Suppressor macrophage treated with lipopolysaccharide for 4 hours (primary cell): ENCODE results near the gene ZNF678.
"Not testable (repeated sequence)": the region's sequence is repeated elsewhere in the genome, so short reads cannot be mapped to it uniquely, and the experiment has no call there.

Experiments used
- DNase-seq: peaks from one replicate; pipeline ENCODE4 v3.0.0-alpha.2; 2020

Gene ZNF678

GRCh38 chr1:227556288-227556687, 7.1 kb upstream of the ZNF678 start:
- DNase-seq = no peak

GRCh38 chr1:227557962-227558725, 5.2 kb upstream of the ZNF678 start:
- no peak for DNase-seq

DNA sequence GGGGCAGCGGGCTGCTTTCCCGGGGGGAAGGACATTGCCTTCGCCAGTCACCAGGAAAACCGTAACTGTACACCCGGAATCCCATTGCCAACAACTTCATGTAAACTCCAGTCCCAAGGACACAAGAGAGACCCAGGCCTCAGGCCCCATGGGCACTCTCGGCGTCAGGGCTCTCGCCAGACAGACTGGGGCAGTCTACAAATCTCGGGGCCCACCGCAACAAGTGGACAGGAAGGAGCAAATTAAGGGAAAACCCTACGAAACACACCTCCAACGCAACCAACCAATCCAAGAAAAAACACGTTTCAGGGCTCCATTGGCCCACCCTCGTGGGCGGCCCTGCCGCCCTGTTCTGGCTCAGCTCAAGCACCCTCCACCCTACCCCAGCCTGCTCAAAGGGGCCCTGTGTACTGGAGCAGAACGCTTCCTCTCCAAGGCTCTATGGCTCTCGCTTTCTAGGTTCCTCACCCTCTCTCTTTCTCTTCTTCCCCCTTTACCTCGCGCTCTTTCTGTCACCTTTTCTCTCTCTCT, 4.6 kb upstream of the ZNF678 start:
- no peak for DNase-seq

DNA sequence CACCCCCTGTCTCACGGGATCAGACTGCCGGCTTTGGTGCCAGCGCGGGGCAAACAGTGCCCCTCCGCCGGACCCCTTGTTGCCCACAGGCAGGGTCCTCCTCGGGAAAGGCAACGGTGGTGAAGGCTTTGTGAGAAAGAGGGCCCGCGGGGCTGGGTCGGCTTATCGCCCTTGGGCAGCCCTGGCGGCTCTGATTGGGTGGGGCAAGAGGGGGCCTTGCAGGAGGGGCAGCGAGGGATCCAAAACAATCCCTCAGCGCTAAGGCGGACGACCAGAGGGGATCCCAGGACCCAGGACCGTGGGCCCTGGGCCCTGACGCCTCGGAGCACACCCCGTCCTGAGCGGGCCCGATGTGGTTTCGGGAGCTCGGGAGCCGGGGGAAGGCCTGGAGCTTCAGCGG, 3.9 kb upstream of the ZNF678 start:
- DNase-seq = no peak

DNA sequence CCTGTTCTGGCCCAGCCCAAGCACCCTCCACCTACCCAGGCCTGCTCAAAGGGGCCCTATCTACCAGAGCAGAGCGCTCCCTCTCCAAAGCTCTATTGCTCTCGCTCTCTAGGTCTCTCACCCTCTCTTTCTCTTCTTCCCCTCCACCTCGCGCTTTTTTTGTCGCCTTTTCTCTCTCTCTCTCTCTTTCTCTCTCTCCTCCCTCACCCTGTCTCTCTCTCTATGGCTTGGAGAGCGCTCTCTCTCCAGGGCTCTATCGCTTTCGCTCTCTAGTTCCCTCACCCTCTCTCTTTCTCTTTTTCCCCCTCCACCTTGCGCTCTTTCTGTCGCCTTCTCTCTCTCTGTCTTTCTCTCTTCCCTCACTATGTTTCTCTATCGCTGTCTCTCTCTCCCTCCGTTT, 3.4 kb upstream of the ZNF678 start:
- DNase-seq = no peak

GRCh38 chr1:227560393-227561173, 2.8 kb upstream of the ZNF678 start:
- DNase-seq = no peak

GRCh38 chr1:227561241-227561907, 2.0 kb upstream of the ZNF678 start:
- no peak for DNase-seq

DNA sequence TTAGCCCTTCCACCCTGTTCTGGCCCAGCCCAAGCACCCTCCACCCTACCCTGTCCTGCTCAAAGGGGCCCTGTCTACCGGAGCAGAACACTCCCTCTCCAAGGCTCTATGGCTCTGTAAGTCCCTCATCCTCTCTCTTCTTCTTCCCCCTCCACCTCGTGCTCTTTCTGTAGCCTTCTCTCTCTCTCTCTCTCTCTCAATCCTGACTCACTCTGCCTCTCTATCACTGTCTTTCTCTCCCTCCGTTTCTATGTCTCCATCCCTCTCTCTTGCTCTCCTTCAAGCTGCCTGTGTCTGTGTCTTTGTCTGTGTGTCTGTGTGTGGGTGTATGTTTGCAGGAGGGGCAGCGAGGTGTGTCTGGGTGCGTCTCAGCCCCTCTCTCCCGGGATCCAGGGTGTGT, 1.3 kb upstream of the ZNF678 start:
- no peak for DNase-seq

DNA sequence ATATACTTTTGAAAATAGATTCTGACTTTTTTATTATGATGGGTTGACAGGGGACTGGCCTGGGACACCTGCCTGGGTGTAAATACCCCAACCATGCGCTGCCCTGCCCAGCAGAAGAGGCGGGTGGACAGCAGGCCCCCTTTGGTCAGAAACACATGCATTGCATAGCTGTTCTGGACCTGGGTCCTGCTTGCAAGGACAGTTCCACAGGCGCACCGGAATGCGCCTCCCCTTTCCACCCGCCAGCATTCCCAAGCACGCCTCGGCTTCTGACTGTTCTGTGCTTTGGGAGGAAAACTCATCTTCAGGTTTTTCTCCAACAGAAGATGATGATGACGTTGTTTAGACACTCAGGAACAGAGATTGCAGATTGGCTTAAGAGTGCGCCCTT, 428 bp upstream of the ZNF678 start:
- DNase-seq = no peak

- DNase-seq = no peak
Measured at GRCh38 chr1:227567256-227567655, 3.9 kb downstream of the ZNF678 start.

DNA sequence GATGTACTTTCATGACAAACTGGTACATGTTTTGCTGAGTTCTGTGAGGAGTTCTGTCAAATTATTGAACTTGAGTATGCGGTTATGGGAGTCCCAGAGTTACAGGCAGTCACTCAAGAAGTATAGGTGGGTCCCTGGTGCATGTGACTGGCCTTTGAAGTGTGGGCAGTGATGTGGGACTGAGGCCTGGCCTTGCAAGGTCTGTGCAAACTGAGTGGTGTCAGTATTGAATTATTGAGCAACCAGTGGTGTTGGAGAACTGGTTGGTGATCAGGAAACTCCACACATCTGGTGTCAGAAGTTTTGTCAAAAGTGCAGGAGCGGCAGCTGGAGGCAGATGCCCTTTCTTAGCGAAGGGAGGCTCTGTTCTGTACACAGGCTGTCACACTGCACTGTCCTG, 5.2 kb downstream of the ZNF678 start:
- DNase-seq = no peak

- DNase-seq = no peak
Measured at GRCh38 chr1:227572752-227573151, 9.4 kb downstream of the ZNF678 start.

DNA sequence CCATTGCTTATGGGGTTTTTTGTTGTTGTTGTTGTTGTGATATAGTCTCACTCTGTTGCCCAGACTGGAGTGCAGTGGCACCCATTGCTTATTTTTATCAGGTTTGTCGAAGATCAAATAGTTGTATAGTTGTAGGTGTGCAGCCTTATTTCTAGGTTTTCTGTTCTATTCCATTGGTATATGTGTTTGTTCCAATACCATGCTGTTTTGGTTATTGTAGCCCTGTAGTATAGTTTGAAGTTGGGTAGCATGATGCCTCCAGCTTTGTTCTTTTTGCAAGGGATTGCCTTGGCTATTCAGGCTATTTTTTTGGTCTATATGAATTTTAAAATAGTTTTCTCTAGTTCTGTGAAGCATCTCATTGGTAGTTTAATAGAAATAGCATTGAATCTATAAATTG, 11.6 kb downstream of the ZNF678 start:
- DNase-seq = no peak

- DNase-seq = no peak
Measured at GRCh38 chr1:227576189-227576588, 12.8 kb downstream of the ZNF678 start.

GRCh38 chr1:227577500-227577899, 14.1 kb downstream of the ZNF678 start:
- DNase-seq = no peak

DNA sequence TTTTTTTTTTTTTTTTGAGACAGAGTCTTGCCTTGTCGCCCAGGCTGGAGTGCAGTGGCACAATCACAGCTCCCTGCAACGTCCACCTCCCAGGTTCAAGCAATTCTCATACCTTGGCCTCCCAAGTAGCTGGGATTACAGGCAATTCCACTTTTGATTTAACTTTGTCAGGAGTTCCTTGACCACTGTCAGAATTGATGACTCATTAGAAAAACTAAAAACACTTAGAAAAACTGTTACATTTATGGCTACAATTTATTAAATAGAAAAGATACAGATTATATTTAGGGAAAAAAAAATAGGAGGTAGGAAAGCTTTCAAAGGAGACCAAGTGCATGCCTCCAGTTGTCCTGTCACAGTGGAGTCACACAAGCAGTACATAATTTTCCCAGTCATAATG, 20.0 kb downstream of the ZNF678 start:
- DNase-seq = no peak

DNA sequence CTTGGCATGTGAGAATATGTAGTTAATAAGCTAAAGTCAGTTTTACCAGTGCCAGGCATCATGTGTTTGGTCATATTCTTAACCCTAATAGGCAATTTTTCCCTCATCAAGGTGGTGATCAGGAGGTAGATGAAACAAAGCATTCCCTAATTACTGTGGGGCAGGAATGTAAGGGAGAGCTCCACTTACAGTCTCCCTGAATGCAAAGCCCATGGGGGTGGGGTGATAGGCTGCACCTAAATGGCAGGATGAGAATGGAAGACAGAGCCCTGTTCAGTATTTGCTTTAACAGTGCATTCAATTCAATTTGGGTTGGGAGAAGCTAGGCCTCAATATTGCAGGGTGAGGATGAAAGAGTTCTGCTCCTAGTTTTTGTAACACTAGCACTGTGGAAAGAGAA, 23.4 kb downstream of the ZNF678 start:
- no peak for DNase-seq

DNA sequence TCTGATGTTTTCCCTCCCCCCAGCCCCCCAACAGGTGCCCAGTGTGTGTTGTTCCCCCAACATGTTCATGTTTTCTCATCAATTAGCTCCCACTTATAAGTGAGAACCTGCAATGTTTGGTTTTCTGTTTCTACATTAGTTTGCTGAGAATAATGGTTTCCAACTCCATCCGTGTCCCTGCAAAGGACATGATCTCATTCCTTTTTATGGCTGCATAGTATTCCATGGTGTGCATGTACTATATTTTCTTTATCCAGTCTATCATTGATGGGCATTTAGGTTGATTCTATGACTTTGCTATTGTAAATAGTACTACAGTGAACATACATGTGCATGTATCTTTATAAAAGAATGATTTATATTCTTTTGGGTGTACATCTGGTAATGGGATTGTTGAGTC, 24.6 kb downstream of the ZNF678 start:
- DNase-seq = no peak

DNA sequence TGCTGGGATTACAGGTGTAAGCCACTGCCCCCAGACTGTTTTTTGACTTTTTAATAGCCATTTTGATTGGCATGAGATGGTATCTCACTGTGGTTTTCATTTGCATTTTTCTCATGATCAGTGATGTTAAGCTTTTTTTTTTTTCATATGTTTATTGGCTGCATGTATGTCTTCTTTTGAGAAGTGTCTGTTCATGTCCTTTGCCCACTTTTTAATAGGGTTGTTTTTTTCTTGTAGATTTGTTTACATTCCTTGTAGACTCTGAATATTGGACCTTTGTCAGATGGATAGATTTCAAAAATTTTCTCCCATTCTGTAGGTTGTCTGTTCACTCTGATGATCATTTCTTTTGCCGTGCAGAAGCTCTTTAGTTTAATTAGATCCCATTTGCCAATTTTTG, 25.4 kb downstream of the ZNF678 start:
- DNase-seq = not testable (repeated sequence)

GRCh38 chr1:227589777-227590176, 26.4 kb downstream of the ZNF678 start:
- DNase-seq = not testable (repeated sequence)

DNA sequence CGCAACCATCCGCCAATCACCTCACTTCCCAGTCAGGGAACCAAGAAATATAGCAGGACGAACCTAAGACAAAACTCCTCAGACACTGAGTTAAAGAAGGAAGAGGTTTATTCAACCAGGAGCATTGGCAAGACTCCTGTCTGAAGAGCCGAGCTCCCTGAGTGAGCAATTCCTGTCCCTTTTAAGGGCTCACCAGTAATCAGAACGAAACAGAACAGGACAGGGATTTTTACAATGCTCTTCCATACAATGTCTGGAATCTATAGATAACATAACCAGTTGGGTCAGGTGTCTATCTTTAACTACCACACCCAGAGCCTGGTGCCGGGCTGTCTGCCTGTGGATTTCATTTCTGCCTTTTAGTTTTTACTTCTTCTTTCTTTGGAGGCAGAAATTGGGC, 32.9 kb downstream of the ZNF678 start:
- DNase-seq = not testable (repeated sequence)

GRCh38 chr1:227603327-227603726, 40.0 kb downstream of the ZNF678 start:
- DNase-seq = no peak

DNA sequence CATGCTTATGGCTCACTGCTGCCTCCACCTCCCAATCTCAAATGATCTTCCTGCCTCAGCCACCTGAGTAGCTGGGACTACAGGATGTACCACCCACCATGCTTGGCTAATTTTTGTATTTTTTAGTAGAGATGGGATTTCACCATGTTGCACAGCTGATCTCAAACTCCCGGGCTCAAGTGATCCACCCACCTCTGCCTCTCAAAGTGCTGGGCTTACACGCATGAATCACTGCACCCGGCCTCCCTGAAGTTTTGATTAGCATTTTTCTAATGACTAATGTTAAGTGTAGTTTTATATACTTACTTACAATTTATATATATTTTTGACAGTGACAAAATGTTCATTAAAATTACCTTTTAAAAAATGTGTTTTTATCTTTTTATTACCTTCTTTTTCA, 41.1 kb downstream of the ZNF678 start:
- DNase-seq = no peak

DNA sequence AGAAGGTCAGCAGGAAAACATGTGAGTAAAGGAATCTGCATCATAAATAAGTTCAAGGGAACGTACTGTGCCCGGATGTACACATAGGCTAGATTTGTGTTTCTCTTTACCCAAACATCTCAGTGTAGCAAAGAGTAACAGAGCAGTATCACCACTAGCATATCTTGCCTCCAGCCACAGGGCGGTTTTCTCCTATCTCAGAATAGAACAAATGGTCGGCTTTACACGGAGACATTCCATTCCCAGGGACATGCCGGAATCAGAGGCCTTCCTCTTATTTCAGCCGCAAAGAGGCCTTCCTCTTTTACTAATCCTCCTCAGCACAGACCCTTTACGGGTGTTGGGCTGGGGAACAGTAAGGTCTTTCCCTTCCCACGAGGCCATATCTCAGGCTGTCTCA, 42.9 kb downstream of the ZNF678 start:
- not testable (repeated sequence) for DNase-seq
